ENCODE results near the gene GRIN3B.

DNA sequence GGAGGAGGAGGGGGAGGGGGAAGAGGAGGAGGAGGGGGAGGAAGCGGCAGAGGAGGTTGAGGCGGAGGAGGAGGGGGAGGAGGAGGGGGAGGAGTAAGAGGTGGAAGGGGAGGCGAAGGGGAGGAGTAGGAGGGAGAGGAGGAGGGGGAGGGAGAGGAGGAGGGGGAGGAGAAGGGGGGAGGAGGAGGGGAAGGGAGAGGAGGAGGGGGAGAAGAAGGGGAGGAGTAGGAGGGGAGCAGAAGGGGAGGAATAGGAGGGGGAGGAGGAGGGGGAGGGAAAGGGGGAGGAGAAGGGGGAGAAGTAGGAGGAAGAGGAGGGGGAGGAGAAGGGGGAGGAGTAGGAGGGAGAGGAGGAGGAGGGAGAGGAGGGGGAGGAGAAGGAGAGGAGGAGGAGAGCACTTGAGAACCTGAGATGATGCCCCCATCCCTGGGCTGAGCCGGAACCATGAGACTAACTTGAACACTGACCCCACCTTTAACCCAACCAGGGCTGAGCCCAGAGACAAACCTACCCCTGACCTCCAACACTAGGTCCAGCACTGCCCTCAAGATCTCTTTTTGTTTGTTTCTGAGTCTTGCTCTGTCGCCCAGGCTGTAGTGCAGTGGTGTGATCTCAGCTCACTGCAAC, 52.2 kb downstream of the GRIN3B start:
- TF ChIP-seq EZH2 (IDR thresholded peaks at IDR 0.05; ENCODE audit: insufficient read depth, poor library complexity, severe bottlenecking), result no peak
- no peak for TF ChIP-seq EZH2phosphoT487 (IDR thresholded peaks at IDR 0.05; ENCODE audit: insufficient read depth, low read depth)
